GM10847 (cell line): ENCODE data around the gene TMEM62.

Experiments used
- POLR2A ChIP-seq: IDR thresholded peaks from 2 replicates; pipeline ENCODE4 v1.6.1; 2011; ENCODE audit not compliant: insufficient read length; ENCODE audit errors: extremely low read depth

The TMEM62 gene

GRCh38 chr15:43146184-43146583 is 12.8 kb downstream of the TMEM62 start:
- TF ChIP-seq POLR2A, result no peak

GRCh38 chr15:43150191-43150929 is 17.0 kb downstream of the TMEM62 start:
- no peak for TF ChIP-seq POLR2A

GRCh38 chr15:43151688-43152087 is 18.3 kb downstream of the TMEM62 start:
- TF ChIP-seq POLR2A, result no peak

- TF ChIP-seq POLR2A, result no peak
Measured at GRCh38 chr15:43153269-43153668, 19.9 kb downstream of the TMEM62 start.

- no peak for TF ChIP-seq POLR2A
Measured at GRCh38 chr15:43165801-43166325, 32.5 kb downstream of the TMEM62 start.

- TF ChIP-seq POLR2A, result no peak
Measured at GRCh38 chr15:43168192-43169107, 35.1 kb downstream of the TMEM62 start.

GRCh38 chr15:43169888-43170287 is 36.5 kb downstream of the TMEM62 start:
- no peak for TF ChIP-seq POLR2A

GRCh38 chr15:43183270-43183669 is 49.9 kb downstream of the TMEM62 start:
- no peak for TF ChIP-seq POLR2A

GRCh38 chr15:43184407-43185124 is 51.2 kb downstream of the TMEM62 start:
- no peak for TF ChIP-seq POLR2A

GRCh38 chr15:43185157-43186002 is 52.0 kb downstream of the TMEM62 start, which contains the start of gene CCNDBP1:
TSS of gene CCNDBP1 (plus strand) at chr15:43185403. CDS start at chr15:43185499, 96 bp downstream.
- peak; percentile 90 for TF ChIP-seq POLR2A

GRCh38 chr15:43186003-43186353 is 52.6 kb downstream of the TMEM62 start:
- TF ChIP-seq POLR2A, result no peak

- TF ChIP-seq POLR2A, result no peak
Measured at GRCh38 chr15:43187544-43188155, 54.3 kb downstream of the TMEM62 start.

GRCh38 chr15:43189296-43189695 is 55.9 kb downstream of the TMEM62 start:
- no peak for TF ChIP-seq POLR2A

- no peak for TF ChIP-seq POLR2A
Measured at GRCh38 chr15:43190178-43190577, 56.8 kb downstream of the TMEM62 start.
